ENCODE measurements around the gene IL23R. TPM values are rescaled to one million over a fixed set of nuclear protein-coding genes. Genes with fewer than 3 reads are reported as not detected.

Gene IL23R
- total and polyA plus RNA-seq, 4 donors, result 0.08 to 0.09 TPM; not detected in 2

- no peak for TF ChIP-seq SP1 (IDR thresholded peaks at IDR 0.05)
- no peak for TF ChIP-seq ZBTB33 (IDR thresholded peaks at IDR 0.05)
- TF ChIP-seq, protein P1, sequence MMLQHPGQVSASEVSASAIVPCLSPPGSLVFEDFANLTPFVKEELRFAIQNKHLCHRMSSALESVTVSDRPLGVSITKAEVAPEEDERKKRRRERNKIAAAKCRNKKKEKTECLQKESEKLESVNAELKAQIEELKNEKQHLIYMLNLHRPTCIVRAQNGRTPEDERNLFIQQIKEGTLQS (IDR thresholded peaks at IDR 0.05), result no peak
- TF ChIP-seq, protein P2, sequence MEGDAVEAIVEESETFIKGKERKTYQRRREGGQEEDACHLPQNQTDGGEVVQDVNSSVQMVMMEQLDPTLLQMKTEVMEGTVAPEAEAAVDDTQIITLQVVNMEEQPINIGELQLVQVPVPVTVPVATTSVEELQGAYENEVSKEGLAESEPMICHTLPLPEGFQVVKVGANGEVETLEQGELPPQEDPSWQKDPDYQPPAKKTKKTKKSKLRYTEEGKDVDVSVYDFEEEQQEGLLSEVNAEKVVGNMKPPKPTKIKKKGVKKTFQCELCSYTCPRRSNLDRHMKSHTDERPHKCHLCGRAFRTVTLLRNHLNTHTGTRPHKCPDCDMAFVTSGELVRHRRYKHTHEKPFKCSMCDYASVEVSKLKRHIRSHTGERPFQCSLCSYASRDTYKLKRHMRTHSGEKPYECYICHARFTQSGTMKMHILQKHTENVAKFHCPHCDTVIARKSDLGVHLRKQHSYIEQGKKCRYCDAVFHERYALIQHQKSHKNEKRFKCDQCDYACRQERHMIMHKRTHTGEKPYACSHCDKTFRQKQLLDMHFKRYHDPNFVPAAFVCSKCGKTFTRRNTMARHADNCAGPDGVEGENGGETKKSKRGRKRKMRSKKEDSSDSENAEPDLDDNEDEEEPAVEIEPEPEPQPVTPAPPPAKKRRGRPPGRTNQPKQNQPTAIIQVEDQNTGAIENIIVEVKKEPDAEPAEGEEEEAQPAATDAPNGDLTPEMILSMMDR (IDR thresholded peaks at IDR 0.05; ENCODE audit: low read depth, low read length, missing input control), result no peak
- no peak for TF ChIP-seq FOXA2 (IDR thresholded peaks at IDR 0.05)
- TF ChIP-seq HNF4A (conservative IDR thresholded peaks at IDR 0.05), result no peak
- Histone ChIP-seq H3K9me3 (ENCODE audit: control insufficient read depth in 4 of 4, low read length in 3 of 4) (no peaks in the 10 kb centered on the region), H3K9ac (ENCODE audit: low read depth in 1 of 2, low read length in 2 of 2) (no peak overlapping the region), H3K27ac (ENCODE audit: low read depth in 1 of 2, low read length in 2 of 2) (no peak overlapping the region), H3K27me3 (ENCODE audit: control insufficient read depth in 4 of 4, insufficient read depth in 4 of 4, low read length in 3 of 4) (no peaks in the 10 kb centered on the region), H3K4me1 (ENCODE audit: control insufficient read depth in 4 of 4, insufficient read depth in 4 of 4, low read length in 3 of 4) (peaks cover 0 to 18% (median 9%) of the 10 kb centered on the region in 4 donors), H3K4me3 (ENCODE audit: low read depth in 1 of 3, low read length in 3 of 3) (no peak overlapping the region), H3K36me3 (ENCODE audit: control insufficient read depth in 4 of 4, insufficient read depth in 3 of 4, low read depth in 1 of 4, low read length in 3 of 4) (no peaks in the 10 kb centered on the region)
- WGBS, result 95% methylated on average over 4 of the region's 4 CpGs
- no peak for DNase-seq (ENCODE audit: low spot score)
Observed at GRCh38 chr1:67165468-67166041, 699 bp upstream of the IL23R start.

GRCh38 chr1:67169496-67169895 lies 3.2 kb downstream of the IL23R start:
- H3K27ac ChIP-seq (ENCODE audit: low read depth in 1 of 2, low read length in 2 of 2), result peak overlapping the region; percentile 41 to 55
- no peak overlapping the region for H3K9ac ChIP-seq (ENCODE audit: low read depth in 1 of 2, low read length in 2 of 2)
- H3K4me1 ChIP-seq (ENCODE audit: control insufficient read depth in 4 of 4, insufficient read depth in 4 of 4, low read length in 3 of 4), result peaks cover 0 to 23% (median 13%) of the 10 kb centered on the region in 4 donors
- H3K36me3 ChIP-seq (ENCODE audit: control insufficient read depth in 4 of 4, insufficient read depth in 3 of 4, low read depth in 1 of 4, low read length in 3 of 4), result no peaks in the 10 kb centered on the region
- H3K4me3 ChIP-seq (ENCODE audit: low read depth in 1 of 3, low read length in 3 of 3), result peak overlapping the region in 1 of 3 donors; percentile 29
- TF ChIP-seq HNF4A (conservative IDR thresholded peaks at IDR 0.05), result no peak
- TF ChIP-seq SP1 (IDR thresholded peaks at IDR 0.05), result no peak
- TF ChIP-seq YY1 (IDR thresholded peaks at IDR 0.05), result peak; percentile 24
- no peak for TF ChIP-seq ZBTB33 (IDR thresholded peaks at IDR 0.05)
- TF ChIP-seq FOXA1 (IDR thresholded peaks at IDR 0.05), result no peak
- no peak for TF ChIP-seq FOXA2 (IDR thresholded peaks at IDR 0.05)
- TF ChIP-seq, protein P3, sequence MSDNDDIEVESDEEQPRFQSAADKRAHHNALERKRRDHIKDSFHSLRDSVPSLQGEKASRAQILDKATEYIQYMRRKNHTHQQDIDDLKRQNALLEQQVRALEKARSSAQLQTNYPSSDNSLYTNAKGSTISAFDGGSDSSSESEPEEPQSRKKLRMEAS (IDR thresholded peaks at IDR 0.05), result no peak
- no peaks in the 10 kb centered on the region for H3K27me3 ChIP-seq (ENCODE audit: control insufficient read depth in 4 of 4, insufficient read depth in 4 of 4, low read length in 3 of 4)
- no peak for DNase-seq (ENCODE audit: low spot score)
- WGBS, result 24% methylated on average over 2 of the region's 2 CpGs
- no peaks in the 10 kb centered on the region for H3K9me3 ChIP-seq (ENCODE audit: control insufficient read depth in 4 of 4, low read length in 3 of 4)

DNA sequence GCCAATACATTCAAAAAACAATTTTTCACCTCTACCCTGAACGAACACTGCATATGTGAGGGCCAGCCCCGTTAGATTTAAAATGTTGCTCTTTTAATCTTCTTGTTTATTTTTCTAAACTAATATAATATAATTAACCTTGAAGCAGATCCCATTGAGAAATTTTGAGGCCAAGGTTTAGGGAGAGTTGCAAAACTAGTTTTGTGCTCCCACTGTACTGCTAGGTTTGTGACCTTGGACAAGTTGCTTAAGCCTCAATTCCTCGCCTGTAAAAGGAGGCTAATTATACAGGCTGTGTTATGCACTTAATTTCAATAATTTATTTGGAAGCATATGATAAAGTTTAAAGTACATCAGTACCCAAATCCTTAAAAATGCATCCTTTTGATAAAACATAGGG lies 3.7 kb downstream of the IL23R start:
- no peaks in the 10 kb centered on the region for H3K9me3 ChIP-seq (ENCODE audit: control insufficient read depth in 4 of 4, low read length in 3 of 4)
- peaks cover 0 to 23% (median 13%) of the 10 kb centered on the region in 4 donors for H3K4me1 ChIP-seq (ENCODE audit: control insufficient read depth in 4 of 4, insufficient read depth in 4 of 4, low read length in 3 of 4)
- DNase-seq (ENCODE audit: low spot score), result no peak
- TF ChIP-seq TAF1 (conservative IDR thresholded peaks at IDR 0.05), result no peak
- TF ChIP-seq FOXA1 (IDR thresholded peaks at IDR 0.05), result no peak
- TF ChIP-seq RXRA (IDR thresholded peaks at IDR 0.05), result peak; percentile 67 to 69
- peak; percentile 90 for TF ChIP-seq HNF4A (conservative IDR thresholded peaks at IDR 0.05)
- peak; percentile 40 for TF ChIP-seq SP1 (IDR thresholded peaks at IDR 0.05)
- TF ChIP-seq JUND (IDR thresholded peaks at IDR 0.05), result peak; percentile 17 to 31
- TF ChIP-seq HNF4G (IDR thresholded peaks at IDR 0.05), result peak; percentile 43
- peak overlapping the region; percentile 41 to 55 for H3K27ac ChIP-seq (ENCODE audit: low read depth in 1 of 2, low read length in 2 of 2)
- H3K36me3 ChIP-seq (ENCODE audit: control insufficient read depth in 4 of 4, insufficient read depth in 3 of 4, low read depth in 1 of 4, low read length in 3 of 4), result no peaks in the 10 kb centered on the region
- H3K27me3 ChIP-seq (ENCODE audit: control insufficient read depth in 4 of 4, insufficient read depth in 4 of 4, low read length in 3 of 4), result no peaks in the 10 kb centered on the region
- no peak overlapping the region for H3K4me3 ChIP-seq (ENCODE audit: low read depth in 1 of 3, low read length in 3 of 3)
- no peak overlapping the region for H3K9ac ChIP-seq (ENCODE audit: low read depth in 1 of 2, low read length in 2 of 2)
- 32% methylated on average over 3 of the region's 3 CpGs for WGBS

Measured in liver (tissue), 9 donors.